NCI-H2107 treated with DMSO at 0.1 percent for 48 hours (cell line): Measurements from ENCODE around the gene FAM83E.
"Not testable (repeated sequence)": the region's sequence is repeated elsewhere in the genome, so short reads cannot be mapped to it uniquely, and the experiment has no call there.

Source experiments
- DNase-seq: peaks from one replicate; lab custom pipeline; 2025; ENCODE audit not compliant: unreplicated experiment; lab: John Stamatoyannopoulos, UW

The FAM83E gene

GRCh38 chr19:48578891-48579290 lies 36.0 kb downstream of the FAM83E start:
- DNase-seq = no peak

- DNase-seq = not testable (repeated sequence)
Measured at GRCh38 chr19:48577908-48578307, 37.0 kb downstream of the FAM83E start.

GRCh38 chr19:48575931-48576622 lies 38.8 kb downstream of the FAM83E start:
- DNase-seq = no peak

GRCh38 chr19:48573163-48573505 lies 41.7 kb downstream of the FAM83E start:
- DNase-seq = no peak

GRCh38 chr19:48571378-48572162 lies 43.3 kb downstream of the FAM83E start:
- DNase-seq = no peak

GRCh38 chr19:48569814-48570213 lies 45.1 kb downstream of the FAM83E start:
- peak; percentile 85 for DNase-seq

- DNase-seq = no peak
Measured at GRCh38 chr19:48568345-48568886, 46.5 kb downstream of the FAM83E start.

- DNase-seq = no peak
Measured at GRCh38 chr19:48565090-48565489, 49.8 kb downstream of the FAM83E start.
